Nephron (organoid): ENCODE results near the gene DNAJC18.

ENCODE experiments used
- H3K27ac Mint-ChIP-seq, 3 experiments: 2 replicates each; pipeline ENCODE4 v1.8.0; 2020; ENCODE audit warnings: mixed read lengths in 3 of 3, mild to moderate bottlenecking in 2 of 3, moderate library complexity in 1 of 3
- H3K27me3 Mint-ChIP-seq: 2 replicates; pipeline ENCODE4 v1.8.0; 2021; ENCODE audit warnings: low read depth, mild to moderate bottlenecking, moderate library complexity, mixed read lengths
- H3K36me3 Mint-ChIP-seq: 2 replicates; pipeline ENCODE4 v1.8.0; 2020; ENCODE audit warnings: low read depth, mixed read lengths
- H3K4me1 Mint-ChIP-seq: 2 replicates; pipeline ENCODE4 v1.8.0; 2020; ENCODE audit warnings: mixed read lengths
- H3K4me3 Mint-ChIP-seq, 3 experiments: 2 replicates each; pipeline ENCODE4 v1.8.0; 2020; ENCODE audit warnings: mild to moderate bottlenecking in 3 of 3, mixed read lengths in 3 of 3, moderate library complexity in 2 of 3
- H3K9me3 Mint-ChIP-seq: 2 replicates; pipeline ENCODE4 v1.8.0; 2020; ENCODE audit warnings: mixed read lengths
- TF ChIP-seq, protein P1 (sequence below), 3 experiments: fragments of 200-600 bp; sonication (generic); IDR thresholded peaks; one replicate each; pipeline ENCODE4 v1.5.0; 2021; ENCODE audit warnings: antibody characterized with exemption in 3 of 3; ENCODE audit not compliant: unreplicated experiment in 3 of 3

Gene DNAJC18

DNA sequence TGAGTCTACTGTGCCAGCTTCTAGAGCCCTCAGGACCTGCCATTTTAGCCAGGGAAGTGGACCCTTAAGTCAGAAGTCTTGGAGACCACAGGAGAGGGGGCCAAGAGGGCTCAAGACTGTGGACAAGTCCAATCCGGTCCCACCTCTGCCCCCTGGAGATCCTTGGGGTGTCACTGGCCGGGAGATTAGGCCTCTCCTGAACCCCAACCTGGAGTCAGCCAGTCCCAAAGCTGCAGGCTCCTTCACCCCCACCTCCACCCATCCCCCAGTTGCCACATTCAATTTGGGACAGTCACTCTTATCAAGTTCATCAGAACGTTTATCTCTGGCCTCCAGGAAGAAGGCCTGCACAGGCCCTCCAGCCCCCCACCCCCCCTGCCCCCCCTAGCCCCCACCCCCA, 56.5 kb downstream of the DNAJC18 start:
- no peaks in the 10 kb centered on the region for H3K27me3 Mint-ChIP-seq
- peaks cover under 1% of the 10 kb centered on the region for H3K36me3 Mint-ChIP-seq
- H3K9me3 Mint-ChIP-seq: no peaks in the 10 kb centered on the region

DNA sequence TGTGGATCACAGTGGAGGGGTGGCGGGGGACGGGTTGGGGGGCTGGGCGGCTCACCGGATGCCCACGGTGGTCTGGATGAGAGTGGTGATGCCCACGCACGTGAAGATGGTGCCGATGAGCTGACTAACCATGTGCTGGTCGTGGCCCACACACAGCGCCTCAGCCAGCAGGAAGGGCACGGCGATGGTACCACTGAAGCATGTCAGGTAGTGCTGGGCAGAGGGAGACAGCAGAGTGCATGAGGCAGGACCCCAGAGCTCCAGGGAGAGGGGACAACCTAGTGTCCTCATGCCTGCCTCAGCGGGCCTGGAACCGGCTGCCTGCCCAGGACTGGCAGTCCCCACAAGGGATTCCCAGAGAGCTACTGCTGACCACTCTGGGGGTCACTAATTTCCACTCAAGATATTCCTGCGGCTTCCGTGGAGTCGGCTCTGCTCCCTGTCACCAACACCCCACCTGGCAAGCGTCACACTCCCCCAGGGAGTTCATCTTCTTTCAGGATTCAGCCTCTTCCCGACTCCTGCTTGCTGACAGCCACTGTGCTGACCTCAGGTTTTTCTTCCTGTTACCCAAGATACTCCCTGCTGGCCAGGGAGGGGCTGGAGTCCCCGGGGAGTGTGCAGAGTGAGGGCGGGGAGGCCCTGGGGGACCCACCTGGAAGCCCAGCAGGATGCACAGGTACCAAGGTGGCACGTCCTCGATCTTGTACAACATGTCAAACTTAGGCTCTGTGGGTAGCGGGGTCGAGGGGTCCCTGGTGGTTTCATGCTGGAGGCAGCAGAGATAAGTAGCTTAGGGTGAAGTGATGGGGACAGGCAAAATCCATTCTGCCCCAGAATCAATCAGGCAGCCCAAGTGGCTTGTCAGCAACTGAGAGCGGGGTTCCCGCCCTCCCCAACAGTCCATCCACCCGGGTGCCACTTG, 57.2 kb downstream of the DNAJC18 start:
- TF ChIP-seq, protein P1, sequence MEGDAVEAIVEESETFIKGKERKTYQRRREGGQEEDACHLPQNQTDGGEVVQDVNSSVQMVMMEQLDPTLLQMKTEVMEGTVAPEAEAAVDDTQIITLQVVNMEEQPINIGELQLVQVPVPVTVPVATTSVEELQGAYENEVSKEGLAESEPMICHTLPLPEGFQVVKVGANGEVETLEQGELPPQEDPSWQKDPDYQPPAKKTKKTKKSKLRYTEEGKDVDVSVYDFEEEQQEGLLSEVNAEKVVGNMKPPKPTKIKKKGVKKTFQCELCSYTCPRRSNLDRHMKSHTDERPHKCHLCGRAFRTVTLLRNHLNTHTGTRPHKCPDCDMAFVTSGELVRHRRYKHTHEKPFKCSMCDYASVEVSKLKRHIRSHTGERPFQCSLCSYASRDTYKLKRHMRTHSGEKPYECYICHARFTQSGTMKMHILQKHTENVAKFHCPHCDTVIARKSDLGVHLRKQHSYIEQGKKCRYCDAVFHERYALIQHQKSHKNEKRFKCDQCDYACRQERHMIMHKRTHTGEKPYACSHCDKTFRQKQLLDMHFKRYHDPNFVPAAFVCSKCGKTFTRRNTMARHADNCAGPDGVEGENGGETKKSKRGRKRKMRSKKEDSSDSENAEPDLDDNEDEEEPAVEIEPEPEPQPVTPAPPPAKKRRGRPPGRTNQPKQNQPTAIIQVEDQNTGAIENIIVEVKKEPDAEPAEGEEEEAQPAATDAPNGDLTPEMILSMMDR (IDR thresholded peaks at IDR 0.05; ENCODE audit: unreplicated experiment in 3 of 3): no peak
- no peak overlapping the region for H3K4me3 Mint-ChIP-seq
- peaks cover 8% of the 10 kb centered on the region for H3K36me3 Mint-ChIP-seq
- peaks cover 12% of the 10 kb centered on the region for H3K4me1 Mint-ChIP-seq
- no peaks in the 10 kb centered on the region for H3K27me3 Mint-ChIP-seq
- no peaks in the 10 kb centered on the region for H3K9me3 Mint-ChIP-seq
- peak overlapping the region in 2 of 3 experiments; percentile 59 to 86 for H3K27ac Mint-ChIP-seq

More for the DNA sequence above, 56.5 kb downstream of the DNAJC18 start:
- Mint-ChIP-seq H3K4me1 (peaks cover 12% of the 10 kb centered on the region), H3K4me3 (no peak overlapping the region), H3K27ac (peak overlapping the region in 1 of 3 experiments; percentile 86)
- TF ChIP-seq, protein P1 (IDR thresholded peaks at IDR 0.05; ENCODE audit: unreplicated experiment in 3 of 3): no peak

DNA sequence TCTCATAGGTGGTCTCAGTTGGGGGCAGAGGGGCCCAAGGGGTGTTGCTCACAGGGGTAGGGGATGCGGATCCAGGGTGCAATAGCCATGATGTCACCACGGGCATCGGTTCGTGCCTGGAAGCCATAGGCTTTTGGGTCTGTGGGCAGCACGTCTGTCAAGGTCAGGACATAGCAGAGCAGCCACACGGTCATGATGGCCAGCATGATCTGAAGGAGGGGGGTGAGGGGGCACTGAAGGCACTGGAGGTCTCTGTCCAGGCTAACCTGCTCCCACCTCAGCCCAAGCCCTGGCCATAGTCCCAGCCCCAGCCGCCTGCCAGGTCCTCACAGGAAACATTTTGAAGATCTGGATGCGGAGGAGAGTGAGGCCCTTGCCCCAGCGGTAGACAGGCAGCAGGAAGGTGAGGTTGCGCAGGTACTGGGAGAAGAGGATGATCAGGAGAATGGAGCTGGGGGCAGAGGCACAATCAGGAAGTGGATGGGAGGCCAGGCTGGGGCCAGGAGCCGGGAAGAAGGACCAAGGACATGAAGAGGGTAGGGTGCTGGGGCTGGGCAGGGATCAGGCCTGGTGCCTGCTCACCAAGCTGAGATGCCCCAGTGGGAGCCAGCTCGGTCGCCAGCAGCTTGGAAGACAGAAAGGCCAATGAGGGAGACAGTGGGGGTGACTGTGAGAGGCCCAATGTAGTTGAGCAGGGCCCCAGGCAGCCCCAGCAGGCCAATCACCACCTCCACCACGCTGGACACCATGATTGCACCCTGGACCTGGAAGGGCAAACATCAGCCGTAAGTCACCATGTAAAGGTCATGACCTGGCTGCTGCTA, 59.5 kb downstream of the DNAJC18 start:
- Mint-ChIP-seq H3K36me3 (peaks cover 13% of the 10 kb centered on the region), H3K27ac (peak overlapping the region in 1 of 3 experiments; percentile 15), H3K4me1 (peaks cover 12% of the 10 kb centered on the region), H3K27me3 (no peaks in the 10 kb centered on the region), H3K9me3 (no peaks in the 10 kb centered on the region), H3K4me3 (no peak overlapping the region)
- TF ChIP-seq, protein P1 (IDR thresholded peaks at IDR 0.05; ENCODE audit: unreplicated experiment in 3 of 3): no peak

DNA sequence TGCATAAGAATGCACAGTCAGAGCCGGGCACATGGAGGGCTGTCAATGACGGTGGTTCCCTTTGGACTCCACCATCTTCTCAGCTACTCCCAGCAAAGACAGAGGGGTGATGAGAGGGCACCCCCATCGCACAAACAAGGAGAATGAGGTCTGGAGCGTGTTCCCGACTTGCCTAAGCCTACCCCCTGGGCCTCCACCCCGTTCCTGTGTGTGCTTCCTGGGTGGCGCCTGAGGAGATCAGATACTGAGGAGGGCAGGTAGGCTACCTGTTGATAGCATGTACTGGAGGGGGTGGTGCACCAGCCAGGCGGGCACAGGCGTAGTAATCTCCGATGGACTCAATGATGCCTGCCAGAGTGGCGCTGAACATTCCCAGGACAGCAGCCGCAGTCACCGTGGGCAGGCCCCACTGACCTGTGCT, 60.4 kb downstream of the DNAJC18 start:
- no peak overlapping the region for H3K27ac Mint-ChIP-seq
- no peaks in the 10 kb centered on the region for H3K9me3 Mint-ChIP-seq
- H3K4me3 Mint-ChIP-seq: no peak overlapping the region
- TF ChIP-seq, protein P1 (IDR thresholded peaks at IDR 0.05; ENCODE audit: unreplicated experiment in 3 of 3): no peak
- H3K27me3 Mint-ChIP-seq: no peaks in the 10 kb centered on the region
- H3K4me1 Mint-ChIP-seq: peaks cover 9% of the 10 kb centered on the region
- peaks cover 17% of the 10 kb centered on the region for H3K36me3 Mint-ChIP-seq

DNA sequence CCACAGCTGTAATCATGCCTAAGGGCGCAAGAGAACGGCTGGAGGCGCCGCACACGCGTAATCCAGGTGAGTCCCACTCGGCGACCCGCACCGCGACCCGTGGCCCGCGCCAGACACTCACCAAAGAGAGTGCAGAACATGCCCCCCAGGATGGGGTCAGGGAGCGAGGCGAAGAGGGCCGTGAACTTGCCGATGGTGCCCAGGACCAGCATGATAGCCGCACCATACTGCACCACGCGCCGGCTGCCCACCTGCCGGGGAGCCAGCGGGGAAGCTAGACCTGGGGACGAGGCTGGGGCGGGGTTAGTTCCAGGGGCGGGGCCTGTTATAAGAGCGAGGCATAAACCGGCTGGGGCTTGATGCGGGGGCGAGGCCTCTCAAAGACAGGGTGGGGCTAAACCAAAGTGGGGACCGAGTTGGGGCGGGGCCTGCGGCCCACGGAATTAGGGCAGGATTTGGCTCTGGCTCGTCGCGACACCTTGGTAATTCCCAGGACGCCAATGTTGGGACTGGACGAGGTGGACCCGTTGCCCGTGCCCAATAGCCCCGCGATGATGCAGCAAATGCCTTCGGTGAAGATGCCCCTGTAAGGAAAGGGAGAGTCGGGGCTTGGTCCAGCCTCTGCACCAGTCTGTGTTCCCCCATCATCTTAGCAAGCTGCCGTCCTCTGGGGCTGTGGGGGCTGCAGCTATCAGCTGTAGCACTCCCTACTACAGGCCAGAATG, 61.1 kb downstream of the DNAJC18 start:
- H3K4me1 Mint-ChIP-seq: peaks cover 11% of the 10 kb centered on the region
- H3K4me3 Mint-ChIP-seq: no peak overlapping the region
- TF ChIP-seq, protein P1 (IDR thresholded peaks at IDR 0.05; ENCODE audit: unreplicated experiment in 3 of 3): no peak
- H3K27ac Mint-ChIP-seq: no peak overlapping the region
- no peaks in the 10 kb centered on the region for H3K9me3 Mint-ChIP-seq
- H3K27me3 Mint-ChIP-seq: no peaks in the 10 kb centered on the region
- peaks cover 21% of the 10 kb centered on the region for H3K36me3 Mint-ChIP-seq
